Fibroblast of upper back skin (primary cell): Measurements from ENCODE around the gene DRP2.
"Not testable (repeated sequence)": the region's sequence is repeated elsewhere in the genome, so short reads cannot be mapped to it uniquely, and the experiment has no call there.

Experiments used
- DNase-seq: peaks from one replicate; pipeline ENCODE4 v3.0.0-alpha.2; 2013

Gene DRP2

DNA sequence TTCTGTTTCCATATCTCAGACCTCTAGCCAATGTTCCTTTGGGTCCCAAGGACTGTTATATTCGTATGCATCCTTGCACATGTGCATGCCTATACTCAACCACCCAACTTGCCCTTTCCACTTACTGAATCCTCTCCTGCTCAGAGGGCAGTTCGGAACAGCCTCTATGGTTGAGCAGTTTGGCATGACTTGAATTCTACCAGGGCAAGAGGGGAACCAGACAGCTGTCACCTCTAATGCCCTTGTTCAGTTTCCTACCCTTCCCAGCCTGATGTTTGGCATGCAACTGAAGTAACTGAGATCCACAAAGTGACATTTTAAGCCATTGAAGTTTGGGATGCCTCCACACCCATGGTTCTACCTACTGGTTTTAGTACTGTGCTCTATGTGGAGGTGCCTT is 17.5 kb downstream of the DRP2 start:
- no peak for DNase-seq

DNA sequence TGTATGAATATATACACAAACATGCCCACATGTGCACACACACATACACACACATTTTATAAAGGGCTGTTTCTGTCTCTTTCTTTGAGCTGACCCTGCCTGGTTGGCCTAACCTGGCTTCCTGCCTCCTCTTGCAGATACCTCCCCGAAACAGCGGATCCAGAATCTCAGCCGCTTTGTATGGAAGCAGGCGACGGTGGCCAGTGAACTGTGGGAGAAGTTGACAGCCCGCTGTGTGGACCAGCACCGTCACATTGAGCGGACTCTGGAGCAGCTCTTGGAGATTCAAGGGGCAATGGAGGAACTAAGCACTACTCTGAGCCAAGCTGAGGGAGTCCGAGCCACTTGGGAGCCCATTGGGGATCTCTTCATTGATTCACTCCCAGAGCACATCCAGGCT is 21.9 kb downstream of the DRP2 start:
- DNase-seq: no peak

DNA sequence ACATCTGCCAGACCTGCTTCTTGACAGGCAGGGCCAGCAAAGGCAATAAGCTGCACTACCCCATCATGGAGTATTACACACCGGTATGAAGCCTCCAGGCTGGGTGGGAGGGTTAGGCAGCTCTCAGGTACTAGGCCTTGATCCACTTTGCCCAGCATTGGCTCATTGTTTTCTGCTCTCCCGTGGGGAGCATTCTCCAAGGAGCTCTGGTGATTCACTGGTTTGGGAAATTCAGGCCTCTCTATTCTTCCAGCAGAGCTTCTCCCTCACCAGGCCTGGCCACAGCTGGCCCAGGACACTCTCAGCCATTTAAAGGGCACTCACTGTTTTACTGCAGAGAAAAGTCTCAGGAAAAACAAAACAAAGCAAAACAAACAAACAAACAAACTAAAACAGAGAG is 33.0 kb downstream of the DRP2 start:
- peak; percentile 29 for DNase-seq

DNA sequence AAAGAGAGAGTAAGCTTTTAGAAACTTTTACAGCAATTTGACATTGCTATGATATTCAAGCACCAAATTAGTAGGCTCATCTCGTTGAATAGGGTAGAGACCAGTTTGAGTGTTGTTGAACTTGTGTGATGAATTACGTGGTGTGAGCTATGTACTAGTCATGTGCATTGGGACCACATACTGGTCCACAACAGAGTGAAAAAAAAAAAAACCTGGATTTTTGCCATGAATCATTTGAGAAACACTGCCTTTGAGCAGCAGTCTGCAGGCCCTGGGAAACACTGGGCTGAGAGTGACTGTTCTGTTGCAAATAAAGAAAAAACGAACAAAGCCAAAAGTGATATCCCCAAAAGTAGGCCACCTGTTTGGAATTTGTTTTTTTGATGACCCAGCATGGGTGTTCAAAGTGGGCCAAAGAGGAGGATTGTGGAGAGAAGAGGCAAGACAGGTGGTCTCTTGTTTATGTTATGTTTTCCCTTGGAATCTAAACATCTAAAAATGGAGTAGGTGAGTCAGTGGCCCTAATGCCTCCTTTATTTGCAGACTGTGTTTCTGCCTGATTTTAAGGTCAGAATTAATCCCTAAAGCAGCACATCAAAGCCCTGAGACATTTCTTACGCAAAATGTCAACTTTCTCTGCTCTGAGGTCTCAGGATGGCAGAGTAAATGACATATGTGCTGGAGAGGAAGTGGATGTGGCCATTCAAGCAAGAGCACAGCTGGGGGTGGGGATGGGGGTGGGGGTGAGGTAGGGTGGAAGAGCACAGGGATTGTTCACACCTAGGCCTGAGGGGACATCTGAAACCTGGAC is 38.1 kb downstream of the DRP2 start:
- peak; percentile 30 for DNase-seq

DNA sequence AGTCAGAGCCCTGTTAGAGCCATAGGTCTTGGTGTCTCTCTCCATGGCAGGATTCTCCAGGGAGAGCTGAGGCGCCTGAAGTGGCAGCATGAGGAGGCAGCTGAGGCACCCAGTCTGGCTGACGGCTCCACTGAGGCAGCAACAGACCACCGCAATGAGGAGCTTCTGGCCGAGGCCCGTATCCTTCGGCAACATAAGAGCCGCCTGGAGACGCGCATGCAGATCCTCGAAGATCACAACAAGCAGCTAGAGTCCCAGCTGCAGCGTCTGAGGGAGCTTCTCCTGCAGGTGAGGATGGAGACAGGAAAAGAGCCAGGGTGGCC is 38.6 kb downstream of the DRP2 start:
- no peak for DNase-seq

DNA sequence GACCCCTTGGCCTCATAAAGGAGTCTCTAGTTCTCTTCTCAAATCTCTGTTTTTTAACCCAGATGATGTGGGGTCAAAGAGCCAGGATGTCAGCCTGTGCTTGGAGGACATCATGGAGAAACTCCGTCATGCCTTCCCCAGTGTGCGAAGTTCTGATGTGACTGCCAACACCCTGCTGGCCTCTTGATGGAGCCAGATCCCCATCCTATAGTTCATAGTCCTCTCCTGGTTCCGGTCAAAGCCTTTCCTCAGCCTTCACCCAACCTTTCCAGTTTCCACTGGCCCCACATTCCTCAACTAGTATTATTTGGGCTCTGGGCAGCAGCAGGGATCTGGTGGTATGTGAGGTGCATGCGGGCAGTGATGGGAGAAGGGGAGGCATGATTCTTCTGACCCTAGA is 40.8 kb downstream of the DRP2 start:
- DNase-seq: no peak

DNA sequence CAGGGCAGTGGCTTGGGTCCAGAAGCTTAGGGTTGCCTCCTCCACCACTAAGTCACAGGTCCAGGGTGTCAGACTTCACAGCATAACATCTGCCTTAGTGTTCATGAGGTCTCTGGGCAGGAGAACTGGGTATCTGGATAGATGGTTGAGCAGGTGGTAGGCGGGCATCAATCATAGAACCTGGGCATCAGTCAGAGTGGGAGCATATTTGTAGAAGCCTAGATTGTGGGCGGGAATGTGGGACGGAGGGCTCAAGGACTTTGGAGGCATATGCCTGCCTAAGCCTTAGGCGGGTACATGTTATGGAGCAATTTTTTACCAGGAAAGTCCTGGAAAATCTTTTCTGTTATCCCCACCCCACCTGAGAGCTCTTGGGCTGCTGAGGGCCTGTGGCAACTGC is 43.0 kb downstream of the DRP2 start:
- DNase-seq: no peak

DNA sequence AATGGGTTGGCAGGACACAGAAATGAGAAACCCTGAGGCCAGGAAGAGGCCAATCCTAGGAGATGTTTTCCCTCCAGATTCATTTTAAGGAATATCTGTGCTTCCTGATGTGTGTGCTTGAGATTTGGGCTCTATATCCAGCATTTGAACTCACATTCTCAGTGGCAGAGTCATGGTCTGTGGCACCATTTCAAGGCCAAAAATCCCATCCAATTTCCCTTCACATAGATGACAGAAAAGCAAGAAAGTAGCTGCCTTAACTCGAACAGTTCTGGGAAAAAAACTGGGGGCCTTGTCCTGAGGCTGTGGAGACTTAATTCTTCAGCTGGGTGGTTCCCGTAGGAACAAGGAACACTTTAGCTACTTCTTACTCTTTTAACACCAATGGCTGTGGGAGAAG is 44.2 kb downstream of the DRP2 start:
- no peak for DNase-seq

DNA sequence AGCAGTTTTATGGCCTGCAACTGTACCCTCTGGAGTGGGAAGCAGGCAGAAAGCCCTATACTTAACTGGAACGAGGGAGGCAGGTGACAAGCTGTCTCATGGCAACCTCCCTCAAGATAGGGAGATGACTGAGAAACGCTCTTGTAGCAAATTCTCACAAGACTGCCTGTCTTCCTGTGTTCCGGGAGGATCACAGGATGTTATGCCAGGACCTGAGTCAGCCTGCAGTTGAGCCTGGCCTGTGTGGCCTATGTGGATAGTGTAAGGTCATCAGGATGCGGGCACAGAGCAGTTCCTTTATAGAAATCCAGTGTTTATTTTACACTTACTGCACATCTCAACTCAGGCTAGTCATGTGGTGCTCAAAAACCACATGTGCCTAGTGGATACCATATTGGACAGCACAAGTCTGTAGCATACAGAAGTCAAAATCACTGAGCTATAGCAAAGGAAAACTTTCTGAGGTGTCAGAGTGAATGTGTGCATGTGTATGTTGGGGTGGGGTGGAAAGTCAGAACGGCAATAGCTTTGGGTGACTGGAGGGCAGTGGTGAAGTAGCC is 46.4 kb downstream of the DRP2 start:
- peak; percentile 14 for DNase-seq

DNA sequence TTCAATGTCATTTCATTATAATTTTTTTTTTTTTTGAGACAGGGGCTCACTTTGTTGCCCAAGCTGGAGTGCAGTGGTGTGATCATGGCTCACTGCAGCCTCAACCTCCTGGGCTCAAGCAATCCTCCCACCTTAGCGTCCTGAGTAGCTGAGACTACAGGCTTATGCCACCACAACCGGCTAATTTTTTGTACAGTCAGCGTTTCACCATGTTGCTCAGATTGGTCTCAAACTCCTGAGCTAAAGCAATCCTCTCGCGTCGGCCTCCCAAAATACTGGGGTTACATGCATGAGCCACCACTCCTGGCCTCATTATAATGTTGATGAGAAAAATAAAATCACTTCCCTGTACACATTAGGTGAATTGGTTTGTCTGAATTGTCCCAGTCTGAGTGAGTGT is 54.6 kb downstream of the DRP2 start:
- no peak for DNase-seq

DNA sequence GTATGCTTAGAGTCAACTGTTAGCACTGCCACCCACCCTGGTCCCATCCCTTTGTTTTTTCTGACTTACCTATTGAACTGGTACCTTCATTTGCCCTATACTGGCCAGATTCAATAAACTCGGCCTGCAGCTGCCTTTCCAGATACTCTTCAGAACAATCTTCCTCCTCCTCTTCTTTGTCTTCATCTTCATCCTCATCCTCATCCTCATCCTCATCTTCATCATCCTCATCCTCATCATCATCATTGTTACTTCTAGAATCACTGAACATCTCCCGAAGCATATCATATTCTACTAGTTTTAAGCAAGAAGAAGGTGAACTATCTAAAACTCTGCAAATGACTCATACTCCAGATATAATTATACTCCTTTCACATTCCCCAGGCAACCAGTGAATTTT is 56.7 kb downstream of the DRP2 start:
- DNase-seq: no peak

DNA sequence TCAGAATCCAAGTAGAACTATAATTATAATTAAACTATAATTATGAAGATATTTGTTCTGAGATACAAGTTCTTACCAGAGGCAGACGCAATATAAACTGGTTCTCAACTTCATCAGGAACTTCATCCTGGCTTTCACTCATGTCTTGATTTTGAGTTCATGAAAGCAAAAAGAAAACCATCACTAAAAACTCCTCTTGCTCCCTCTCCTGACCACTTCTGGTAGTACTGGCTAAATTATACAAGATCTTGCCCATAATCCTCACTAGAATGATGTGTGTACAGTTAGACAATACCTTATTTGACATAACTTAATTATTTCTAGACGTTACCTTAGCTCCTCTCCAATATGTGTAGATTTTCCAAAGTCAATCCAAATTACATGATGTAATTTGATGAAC is 67.8 kb downstream of the DRP2 start:
- peak; percentile 42 for DNase-seq

DNA sequence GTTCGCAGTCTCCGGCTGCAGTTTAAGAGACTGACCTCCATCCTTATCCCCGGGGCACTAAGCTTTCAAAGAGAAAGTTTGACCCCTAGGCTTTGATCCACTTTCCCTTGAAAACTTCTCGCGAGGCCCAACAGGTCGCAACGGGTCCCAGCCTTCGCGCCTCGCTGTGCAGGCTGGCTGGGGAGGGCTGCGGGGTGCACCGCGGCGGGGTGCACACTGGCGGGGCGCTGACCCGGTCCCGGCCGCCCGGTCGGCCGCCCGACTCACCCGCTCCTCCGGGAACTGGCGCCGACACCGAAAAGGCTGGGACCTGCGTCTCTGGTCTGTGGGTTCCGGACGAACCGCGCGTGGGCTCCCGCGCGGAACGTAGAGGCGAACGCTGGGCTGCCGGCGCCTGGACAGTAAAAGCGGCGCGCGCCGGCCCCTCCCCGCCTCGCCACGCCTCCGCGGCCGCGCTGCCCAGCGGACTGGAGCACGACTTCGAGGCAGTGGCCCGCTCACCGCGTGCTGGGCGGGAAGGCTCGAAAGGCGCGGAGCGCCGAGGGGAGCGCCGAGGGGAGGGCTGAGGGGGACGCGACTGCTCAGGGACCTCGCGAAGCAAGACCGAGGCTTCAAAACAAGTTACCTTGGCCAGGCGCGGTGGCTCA is 71.5 kb downstream of the DRP2 start, which contains the start of gene TAF7L:
Gene TAF7L, minus strand, starts transcription at position 378 of the 647 bp plus-strand sequence. CDS start 3,791 bp downstream, outside the sequence.
- peak; percentile 7 for DNase-seq

DNA sequence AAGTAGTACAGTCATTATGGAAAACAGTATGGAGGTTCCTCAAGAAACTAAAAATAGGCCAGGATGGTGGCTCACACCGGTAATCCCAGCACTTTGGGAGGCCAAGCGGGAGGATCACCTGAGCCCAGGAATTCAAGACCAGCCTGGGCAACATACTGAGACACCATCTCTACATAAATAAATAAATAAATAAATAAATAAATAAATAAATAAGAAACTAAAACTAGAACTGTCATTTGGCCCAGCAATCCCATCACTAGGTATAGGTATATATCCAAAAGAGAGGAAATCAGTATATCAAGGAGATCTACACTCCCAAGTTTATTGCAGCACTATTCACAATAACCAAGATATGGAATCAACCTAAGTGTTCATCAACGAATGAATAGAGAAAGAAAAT is 76.0 kb downstream of the DRP2 start:
- DNase-seq: not testable (repeated sequence)

DNA sequence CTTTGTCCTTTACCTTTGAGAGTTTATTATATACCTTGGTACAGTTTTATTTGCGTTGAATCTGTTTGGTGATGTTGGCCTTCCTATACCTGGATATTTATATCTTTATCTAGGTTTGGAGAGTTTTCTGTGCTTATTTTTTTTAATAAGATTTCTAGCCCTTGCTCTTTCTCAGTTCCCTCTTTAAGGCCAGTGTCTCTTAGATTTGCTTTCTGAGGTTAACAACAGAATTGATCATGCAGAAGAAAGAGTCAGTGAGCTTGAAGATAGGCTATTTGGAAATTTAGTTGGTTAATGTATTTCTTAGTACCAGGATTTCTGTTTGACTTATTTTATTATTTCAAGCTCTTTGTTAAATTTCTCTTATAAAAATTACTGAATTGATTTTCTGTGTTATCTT is 84.2 kb downstream of the DRP2 start:
- no peak for DNase-seq
